ENCODE results near the gene KRT83. TPM values are rescaled to one million over a fixed set of nuclear protein-coding genes. Genes with fewer than 3 reads are reported as not detected.

The KRT83 gene
- polyA plus RNA-seq, 3 donors: not detected

GRCh38 chr12:52280796-52281560, 40.2 kb downstream of the KRT83 start:
- 93% methylated on average over 2 of the region's 4 CpGs for WGBS (ENCODE audit: insufficient coverage)
- Histone ChIP-seq H4K20me1 (ENCODE audit: insufficient read depth, low read length) (no peaks in the 10 kb centered on the region), H3K9me3 (replicated peaks in 1 of 2; ENCODE audit: control insufficient read depth in 1 of 2, insufficient read depth in 1 of 2, low read length in 2 of 2) (no peaks in the 10 kb centered on the region), H3K4me3 (replicated peaks in 1 of 3; ENCODE audit: low read depth in 2 of 3, low read length in 3 of 3) (no peak overlapping the region), H3K79me2 (ENCODE audit: insufficient read depth, low read length) (no peaks in the 10 kb centered on the region), H3K36me3 (replicated peaks in 1 of 2; ENCODE audit: control insufficient read depth in 1 of 2, insufficient read depth in 2 of 2, low read length in 2 of 2) (no peaks in the 10 kb centered on the region), H3K9ac (ENCODE audit: insufficient read depth, low read length, poor library complexity, severe bottlenecking) (no peak overlapping the region), H3K4me2 (replicated peaks; ENCODE audit: extremely low read depth, low read length, poor library complexity, severe bottlenecking) (peak overlapping the region; percentile 42), H3K4me1 (ENCODE audit: control insufficient read depth in 1 of 2, insufficient read depth in 2 of 2, low read length in 2 of 2) (peaks cover 29 to 33% of the 10 kb centered on the region in 2 donors), H2AFZ (ENCODE audit: insufficient read depth, low read depth, low read length, poor library complexity, severe bottlenecking) (no peak overlapping the region), H3K27ac (ENCODE audit: low read depth in 1 of 2, low read length in 2 of 2) (no peak overlapping the region), H3K27me3 (ENCODE audit: control insufficient read depth in 2 of 2, insufficient read depth in 2 of 2, low read length in 2 of 2) (peaks cover 0 to 29% of the 10 kb centered on the region in 2 donors)
- no peak for DNase-seq
- H3K27me3 Mint-ChIP-seq (ENCODE audit: low read depth in 3 of 3): peaks cover 9 to 29% (median 14%) of the 10 kb centered on the region in 3 donors
- H3K27ac Mint-ChIP-seq: peak overlapping the region in 5 of 7 donors; percentile 81 to 94 (median 84)
- H3K36me3 Mint-ChIP-seq: no peaks in the 10 kb centered on the region
- H3K4me1 Mint-ChIP-seq: peaks cover 37% of the 10 kb centered on the region
- intact Hi-C loops (cut with micrococcal nuclease): no loop called here
- TF ChIP-seq, protein P1, sequence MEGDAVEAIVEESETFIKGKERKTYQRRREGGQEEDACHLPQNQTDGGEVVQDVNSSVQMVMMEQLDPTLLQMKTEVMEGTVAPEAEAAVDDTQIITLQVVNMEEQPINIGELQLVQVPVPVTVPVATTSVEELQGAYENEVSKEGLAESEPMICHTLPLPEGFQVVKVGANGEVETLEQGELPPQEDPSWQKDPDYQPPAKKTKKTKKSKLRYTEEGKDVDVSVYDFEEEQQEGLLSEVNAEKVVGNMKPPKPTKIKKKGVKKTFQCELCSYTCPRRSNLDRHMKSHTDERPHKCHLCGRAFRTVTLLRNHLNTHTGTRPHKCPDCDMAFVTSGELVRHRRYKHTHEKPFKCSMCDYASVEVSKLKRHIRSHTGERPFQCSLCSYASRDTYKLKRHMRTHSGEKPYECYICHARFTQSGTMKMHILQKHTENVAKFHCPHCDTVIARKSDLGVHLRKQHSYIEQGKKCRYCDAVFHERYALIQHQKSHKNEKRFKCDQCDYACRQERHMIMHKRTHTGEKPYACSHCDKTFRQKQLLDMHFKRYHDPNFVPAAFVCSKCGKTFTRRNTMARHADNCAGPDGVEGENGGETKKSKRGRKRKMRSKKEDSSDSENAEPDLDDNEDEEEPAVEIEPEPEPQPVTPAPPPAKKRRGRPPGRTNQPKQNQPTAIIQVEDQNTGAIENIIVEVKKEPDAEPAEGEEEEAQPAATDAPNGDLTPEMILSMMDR (IDR thresholded peaks at IDR 0.05): no peak
- H3K9me3 Mint-ChIP-seq: peaks cover 0 to 3% (median 0%) of the 10 kb centered on the region in 7 donors
- no peak overlapping the region for H3K4me3 Mint-ChIP-seq

DNA sequence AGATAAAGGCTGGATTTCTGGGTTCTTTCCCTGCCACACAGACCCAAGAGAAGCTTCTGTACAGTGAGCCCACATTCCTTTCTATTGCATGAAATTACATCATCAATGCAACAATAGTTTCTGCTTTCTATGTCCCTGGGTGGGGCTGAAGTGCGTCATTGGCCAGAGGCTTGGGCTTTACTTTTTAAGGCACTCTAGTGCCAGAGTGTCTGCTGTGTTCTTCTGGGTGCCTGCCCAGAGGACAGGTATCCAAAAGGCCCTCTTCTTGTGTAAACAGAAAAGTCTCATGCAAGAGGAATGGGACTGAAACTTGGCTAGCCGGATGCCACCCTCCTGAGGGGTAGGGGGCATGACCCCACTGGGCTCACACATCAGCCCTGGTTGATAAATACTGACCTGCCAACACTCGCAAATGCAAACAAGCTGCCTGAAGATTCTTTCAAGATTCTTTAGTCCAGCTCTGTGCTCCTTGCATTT, 40.8 kb downstream of the KRT83 start:
- TF ChIP-seq, protein P1 (IDR thresholded peaks at IDR 0.05): no peak
- H3K9me3 Mint-ChIP-seq: peaks cover 0 to 3% (median 0%) of the 10 kb centered on the region in 7 donors
- peak overlapping the region in 1 of 2 donors; percentile 1 for H3K27ac ChIP-seq (ENCODE audit: low read depth in 1 of 2, low read length in 2 of 2)
- H3K36me3 Mint-ChIP-seq: no peaks in the 10 kb centered on the region
- intact Hi-C loops (cut with micrococcal nuclease): no loop called here
- 67% methylated on average over 3 of the region's 3 CpGs for WGBS (ENCODE audit: insufficient coverage)
- peak; percentile 72 to 82 (median 78) for DNase-seq
- H4K20me1 ChIP-seq (ENCODE audit: insufficient read depth, low read length): no peaks in the 10 kb centered on the region
- peaks cover 10 to 33% (median 17%) of the 10 kb centered on the region in 3 donors for H3K27me3 Mint-ChIP-seq (ENCODE audit: low read depth in 3 of 3)
- peak overlapping the region; percentile 75 to 94 (median 91) for H3K27ac Mint-ChIP-seq
- no peaks in the 10 kb centered on the region for H3K9me3 ChIP-seq (replicated peaks in 1 of 2; ENCODE audit: control insufficient read depth in 1 of 2, insufficient read depth in 1 of 2, low read length in 2 of 2)
- H3K4me3 Mint-ChIP-seq: no peak overlapping the region
- peaks cover 29 to 33% of the 10 kb centered on the region in 2 donors for H3K4me1 ChIP-seq (ENCODE audit: control insufficient read depth in 1 of 2, insufficient read depth in 2 of 2, low read length in 2 of 2)
- H3K27me3 ChIP-seq (ENCODE audit: control insufficient read depth in 2 of 2, insufficient read depth in 2 of 2, low read length in 2 of 2): peaks cover 0 to 33% of the 10 kb centered on the region in 2 donors
- H3K9ac ChIP-seq (ENCODE audit: insufficient read depth, low read length, poor library complexity, severe bottlenecking): no peak overlapping the region
- H3K79me2 ChIP-seq (ENCODE audit: insufficient read depth, low read length): no peaks in the 10 kb centered on the region
- H2AFZ ChIP-seq (ENCODE audit: insufficient read depth, low read depth, low read length, poor library complexity, severe bottlenecking): peak overlapping the region; percentile 39
- no peaks in the 10 kb centered on the region for H3K36me3 ChIP-seq (replicated peaks in 1 of 2; ENCODE audit: control insufficient read depth in 1 of 2, insufficient read depth in 2 of 2, low read length in 2 of 2)
- H3K4me3 ChIP-seq (replicated peaks in 1 of 3; ENCODE audit: low read depth in 2 of 3, low read length in 3 of 3): no peak overlapping the region
- H3K4me1 Mint-ChIP-seq: peaks cover 37% of the 10 kb centered on the region
- peak overlapping the region; percentile 42 for H3K4me2 ChIP-seq (replicated peaks; ENCODE audit: extremely low read depth, low read length, poor library complexity, severe bottlenecking)

Measured in CD14-positive monocyte (primary cell).